ENCODE measurements around the gene CIAPIN1.

CIAPIN1 gene

DNA sequence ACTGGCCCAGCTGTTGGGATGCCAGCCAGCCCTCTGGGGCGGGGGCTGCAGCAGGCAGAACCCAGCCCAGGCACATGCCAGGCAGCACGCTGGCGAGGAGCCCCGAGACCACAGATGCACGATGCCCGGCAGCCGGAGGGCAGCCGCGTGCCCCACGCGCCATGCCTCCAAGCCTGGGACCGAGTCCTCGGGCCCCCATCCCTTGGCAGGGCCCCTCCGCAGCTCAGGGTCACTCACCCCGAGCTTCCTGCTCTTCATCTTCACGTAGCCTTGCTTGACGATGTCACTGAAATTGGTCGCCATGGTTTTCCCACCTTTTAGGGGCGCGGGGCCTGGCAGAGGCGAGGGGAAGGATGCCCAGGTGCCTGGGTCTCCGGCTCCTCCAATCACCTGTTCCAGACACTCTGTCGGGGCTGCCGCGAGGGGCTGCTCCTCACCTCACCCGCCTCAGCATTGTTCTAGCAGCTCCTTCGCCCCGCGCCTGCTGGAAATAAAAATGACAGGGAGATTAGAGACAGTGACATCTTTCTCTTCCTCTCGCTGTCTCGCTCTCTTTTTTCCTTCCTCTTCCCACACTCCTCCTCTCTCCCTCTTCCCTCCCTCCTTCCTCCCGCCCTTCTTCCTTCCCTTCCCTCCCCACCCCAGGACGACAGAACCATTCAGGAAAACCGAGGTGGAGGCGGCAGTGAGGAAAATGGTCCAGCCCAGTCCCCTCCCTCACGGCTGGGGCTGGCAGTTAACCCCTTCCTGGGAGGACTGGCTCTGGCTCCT is 32.2 kb upstream of the CIAPIN1 start:
- Histone ChIP-seq H3K4me2 (ENCODE audit: low read depth, low read length) (no peak overlapping the region), H3K9ac (ENCODE audit: low read length) (no peak overlapping the region), H3K4me3 (ENCODE audit: low read length) (no peak overlapping the region), H2AFZ (ENCODE audit: low read length) (no peak overlapping the region), H3K79me2 (ENCODE audit: low read length) (no peaks in the 10 kb centered on the region), H3F3A (ENCODE audit: insufficient read depth, low read length) (no peaks in the 10 kb centered on the region), H3K9me2 (replicated peaks; ENCODE audit: insufficient read depth, low read length) (no peaks in the 10 kb centered on the region), H3K9me3 (replicated peaks; ENCODE audit: insufficient read depth, low read length) (no peaks in the 10 kb centered on the region), H3K4me1 (ENCODE audit: low read length) (peaks cover 9% of the 10 kb centered on the region; the same call in 1 of the 2 replicates), H4K20me1 (ENCODE audit: insufficient read depth, low read length) (no peaks in the 10 kb centered on the region), H3K36me3 (replicated peaks; ENCODE audit: insufficient read depth, low read length) (no peaks in the 10 kb centered on the region), H3K27ac (ENCODE audit: low read length) (no peak overlapping the region), H3K27me3 (replicated peaks; ENCODE audit: insufficient read depth, low read length) (0 out of 2 replicates have a peak, but pooled peaks cover 3% of the 10 kb centered on the region)
- no peak for TF ChIP-seq EZH2 (optimal IDR thresholded peaks at IDR 0.05; ENCODE audit: low read depth, low read length)
- TF ChIP-seq, protein P1, sequence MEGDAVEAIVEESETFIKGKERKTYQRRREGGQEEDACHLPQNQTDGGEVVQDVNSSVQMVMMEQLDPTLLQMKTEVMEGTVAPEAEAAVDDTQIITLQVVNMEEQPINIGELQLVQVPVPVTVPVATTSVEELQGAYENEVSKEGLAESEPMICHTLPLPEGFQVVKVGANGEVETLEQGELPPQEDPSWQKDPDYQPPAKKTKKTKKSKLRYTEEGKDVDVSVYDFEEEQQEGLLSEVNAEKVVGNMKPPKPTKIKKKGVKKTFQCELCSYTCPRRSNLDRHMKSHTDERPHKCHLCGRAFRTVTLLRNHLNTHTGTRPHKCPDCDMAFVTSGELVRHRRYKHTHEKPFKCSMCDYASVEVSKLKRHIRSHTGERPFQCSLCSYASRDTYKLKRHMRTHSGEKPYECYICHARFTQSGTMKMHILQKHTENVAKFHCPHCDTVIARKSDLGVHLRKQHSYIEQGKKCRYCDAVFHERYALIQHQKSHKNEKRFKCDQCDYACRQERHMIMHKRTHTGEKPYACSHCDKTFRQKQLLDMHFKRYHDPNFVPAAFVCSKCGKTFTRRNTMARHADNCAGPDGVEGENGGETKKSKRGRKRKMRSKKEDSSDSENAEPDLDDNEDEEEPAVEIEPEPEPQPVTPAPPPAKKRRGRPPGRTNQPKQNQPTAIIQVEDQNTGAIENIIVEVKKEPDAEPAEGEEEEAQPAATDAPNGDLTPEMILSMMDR (IDR thresholded peaks at IDR 0.05; ENCODE audit: low read length): no peak
- no peak for TF ChIP-seq EZH2phosphoT487 (IDR thresholded peaks at IDR 0.05; ENCODE audit: low read length)
- DNase-seq: no peak

DNA sequence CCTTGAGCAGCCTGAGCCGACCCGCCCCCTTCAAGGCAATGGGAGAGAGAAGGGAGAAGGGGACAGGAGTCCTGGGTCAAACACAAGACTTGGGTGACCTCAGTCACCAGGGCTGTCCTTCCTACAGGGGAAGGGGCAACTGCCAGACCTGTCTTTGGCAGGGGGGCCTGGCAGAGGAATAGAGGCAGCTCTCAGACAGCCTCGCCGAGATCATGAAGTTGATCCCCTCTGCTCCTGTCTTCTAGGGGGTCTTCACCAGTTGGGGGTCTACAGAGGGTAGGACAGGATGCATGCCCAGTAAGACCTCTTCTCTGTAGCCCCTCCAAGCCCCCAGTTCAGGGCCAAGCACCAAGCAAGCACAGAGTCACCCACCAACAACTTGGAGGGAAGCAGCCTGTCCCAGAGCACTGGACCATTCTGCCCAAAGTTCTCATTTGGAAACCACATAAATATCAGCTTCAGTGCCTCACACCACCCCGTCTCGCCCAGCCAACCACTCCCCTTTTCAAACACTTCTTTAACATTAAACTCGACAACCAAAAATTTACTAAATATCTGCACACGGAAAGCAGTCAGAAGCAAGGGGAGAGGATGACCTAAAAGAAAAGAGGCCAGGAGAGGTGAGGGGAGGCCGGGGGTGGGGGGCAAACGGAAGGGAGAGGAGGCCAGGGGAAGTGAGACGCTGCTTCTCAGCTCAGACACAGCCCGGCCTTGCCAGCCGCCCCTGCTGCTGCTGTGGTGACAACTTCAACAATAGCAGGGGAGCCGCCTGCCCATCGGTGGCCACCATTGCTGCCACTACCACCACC is 31.4 kb upstream of the CIAPIN1 start:
- Histone ChIP-seq H3K27ac (ENCODE audit: low read length) (no peak overlapping the region), H3K9ac (ENCODE audit: low read length) (no peak overlapping the region), H3K36me3 (replicated peaks; ENCODE audit: insufficient read depth, low read length) (no peaks in the 10 kb centered on the region), H3K9me2 (replicated peaks; ENCODE audit: insufficient read depth, low read length) (no peaks in the 10 kb centered on the region), H3K4me2 (ENCODE audit: low read depth, low read length) (no peak overlapping the region), H3K27me3 (replicated peaks; ENCODE audit: insufficient read depth, low read length) (0 out of 2 replicates have a peak, but pooled peaks cover 3% of the 10 kb centered on the region), H4K20me1 (ENCODE audit: insufficient read depth, low read length) (no peaks in the 10 kb centered on the region), H2AFZ (ENCODE audit: low read length) (no peak overlapping the region), H3F3A (ENCODE audit: insufficient read depth, low read length) (no peaks in the 10 kb centered on the region), H3K79me2 (ENCODE audit: low read length) (no peaks in the 10 kb centered on the region), H3K4me3 (ENCODE audit: low read length) (no peak overlapping the region), H3K9me3 (replicated peaks; ENCODE audit: insufficient read depth, low read length) (no peaks in the 10 kb centered on the region), H3K4me1 (ENCODE audit: low read length) (peaks cover 9% of the 10 kb centered on the region; the same call in 1 of the 2 replicates)
- no peak for DNase-seq
- TF ChIP-seq, protein P1 (IDR thresholded peaks at IDR 0.05; ENCODE audit: low read length): no peak
- no peak for TF ChIP-seq EZH2 (optimal IDR thresholded peaks at IDR 0.05; ENCODE audit: low read depth, low read length)
- TF ChIP-seq EZH2phosphoT487 (IDR thresholded peaks at IDR 0.05; ENCODE audit: low read length): no peak

DNA sequence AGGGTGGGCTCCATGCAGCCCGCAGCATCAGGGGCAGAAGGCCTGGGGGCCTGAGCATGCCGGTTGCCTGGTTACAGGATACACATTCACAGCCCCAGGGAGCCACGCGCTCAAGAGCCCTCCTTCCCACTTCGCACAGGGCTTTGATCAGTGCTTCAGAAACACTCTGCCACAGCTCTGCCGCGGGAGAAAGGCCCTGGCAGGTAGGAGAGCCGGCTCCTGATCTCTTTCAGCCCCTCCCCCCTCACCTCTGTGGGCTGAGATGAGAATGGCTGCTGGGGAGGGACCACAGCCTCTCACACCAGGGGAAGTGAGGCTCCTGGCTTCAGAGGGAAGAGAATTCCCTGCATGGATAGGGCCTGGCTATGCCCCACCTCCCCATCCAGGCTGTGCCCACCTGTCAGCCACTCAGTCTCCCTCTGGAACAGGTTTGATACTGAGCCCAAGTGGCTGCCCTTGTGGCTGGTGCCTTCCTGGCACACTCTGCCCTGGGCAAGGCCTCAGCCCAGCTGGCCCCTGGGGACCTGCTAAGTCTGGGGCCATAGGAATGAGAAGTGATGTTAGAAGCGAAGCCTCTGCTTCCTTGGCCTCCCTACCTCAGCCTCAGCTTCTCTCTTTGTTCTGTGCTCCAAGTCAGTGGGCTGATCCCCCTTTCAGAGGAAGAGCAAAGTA is 30.5 kb upstream of the CIAPIN1 start:
- Histone ChIP-seq H3F3A (ENCODE audit: insufficient read depth, low read length) (no peaks in the 10 kb centered on the region), H3K9me3 (replicated peaks; ENCODE audit: insufficient read depth, low read length) (no peaks in the 10 kb centered on the region), H3K9ac (ENCODE audit: low read length) (no peak overlapping the region), H3K4me1 (ENCODE audit: low read length) (peaks cover 9% of the 10 kb centered on the region; the same call in 1 of the 2 replicates), H2AFZ (ENCODE audit: low read length) (no peak overlapping the region), H4K20me1 (ENCODE audit: insufficient read depth, low read length) (no peaks in the 10 kb centered on the region), H3K27ac (ENCODE audit: low read length) (no peak overlapping the region), H3K27me3 (replicated peaks; ENCODE audit: insufficient read depth, low read length) (0 out of 2 replicates have a peak, but pooled peaks cover 3% of the 10 kb centered on the region), H3K4me2 (ENCODE audit: low read depth, low read length) (no peak overlapping the region), H3K4me3 (ENCODE audit: low read length) (no peak overlapping the region), H3K36me3 (replicated peaks; ENCODE audit: insufficient read depth, low read length) (no peaks in the 10 kb centered on the region), H3K9me2 (replicated peaks; ENCODE audit: insufficient read depth, low read length) (no peaks in the 10 kb centered on the region), H3K79me2 (ENCODE audit: low read length) (no peaks in the 10 kb centered on the region)
- no peak for DNase-seq
- TF ChIP-seq EZH2phosphoT487 (IDR thresholded peaks at IDR 0.05; ENCODE audit: low read length) (no peak), EZH2 (optimal IDR thresholded peaks at IDR 0.05; ENCODE audit: low read depth, low read length) (no peak)
- TF ChIP-seq, protein P1 (IDR thresholded peaks at IDR 0.05; ENCODE audit: low read length): no peak

All from MM.1S (cell line).